GM19397 (cell line): ENCODE measurements around the gene PLA2G7.
"Not testable (repeated sequence)": the region's sequence is repeated elsewhere in the genome, so short reads cannot be mapped to it uniquely, and the experiment has no call there.

ENCODE experiments used
- ATAC-seq: cut with Tn5 transposase; IDR thresholded peaks from one replicate; pipeline ENCODE4 v1.9.1; 2021; ENCODE audit warnings: mild to moderate bottlenecking, moderate library complexity; ENCODE audit not compliant: unreplicated experiment

Gene PLA2G7

GRCh38 chr6:46749731-46750130 is 14.6 kb upstream of the PLA2G7 start:
- ATAC-seq: no peak

- ATAC-seq: no peak
Measured at GRCh38 chr6:46748940-46749503, 13.8 kb upstream of the PLA2G7 start.

- ATAC-seq: no peak
Measured at GRCh38 chr6:46746696-46747095, 11.5 kb upstream of the PLA2G7 start, which contains the start of gene ANKRD66. Gene ANKRD66 (plus strand): TSS chr6:46746933. CDS start chr6:46751949, 5,016 bp downstream.

DNA sequence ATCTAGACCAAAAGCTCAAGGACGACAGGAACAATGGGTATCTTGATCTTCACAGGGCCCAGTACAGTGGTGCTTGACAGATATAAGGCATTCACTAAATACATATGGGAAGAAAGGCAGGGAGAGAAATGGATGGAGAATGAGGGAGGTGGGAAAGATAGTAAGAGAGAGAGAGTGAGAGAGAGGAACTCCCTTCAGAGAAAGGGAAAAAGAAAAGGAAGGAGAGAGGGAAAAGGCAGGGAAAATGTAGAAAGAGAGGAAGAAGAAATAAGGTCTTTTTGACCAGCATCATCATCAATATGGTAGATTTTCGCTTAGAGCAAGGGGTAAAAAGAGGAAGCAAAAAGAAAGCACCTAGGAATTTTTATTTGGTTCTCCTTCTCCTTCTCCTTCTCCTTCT is 10.8 kb upstream of the PLA2G7 start:
- ATAC-seq: no peak

GRCh38 chr6:46744159-46744725 is 9.1 kb upstream of the PLA2G7 start:
- ATAC-seq: not testable (repeated sequence)

DNA sequence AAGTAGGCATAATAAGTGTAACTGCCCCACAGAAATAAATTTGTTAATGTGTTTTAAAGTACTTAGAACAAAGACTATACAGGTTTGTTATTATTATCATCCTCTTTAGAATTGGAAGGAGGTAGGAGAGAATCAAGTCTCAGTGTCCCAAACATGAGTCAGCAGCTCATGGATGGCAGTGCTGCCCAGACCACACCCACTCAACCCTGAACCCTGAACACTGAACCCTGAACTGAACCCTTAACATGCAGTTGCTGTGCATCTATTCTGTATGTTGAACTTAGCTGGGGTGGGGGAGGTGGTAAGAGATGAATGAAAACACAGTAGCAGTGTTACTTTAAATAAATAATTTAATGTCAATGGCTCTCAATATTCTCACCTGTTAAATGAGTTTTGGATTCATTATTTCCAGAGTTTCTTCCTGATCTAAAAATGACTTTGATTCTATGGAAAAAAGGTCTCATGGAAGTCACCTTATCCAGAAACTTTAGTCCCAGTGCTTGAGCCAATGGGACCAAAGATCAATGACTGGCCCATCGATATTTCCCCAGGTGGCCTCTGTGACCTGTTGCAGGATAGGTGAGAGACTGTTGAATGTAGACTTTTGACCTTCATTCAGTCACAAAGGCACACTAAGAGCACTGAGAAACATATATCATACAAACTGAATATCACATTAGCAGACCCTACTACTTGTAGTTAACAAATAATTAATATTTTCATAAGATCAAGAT is 8.4 kb upstream of the PLA2G7 start:
- ATAC-seq: no peak

DNA sequence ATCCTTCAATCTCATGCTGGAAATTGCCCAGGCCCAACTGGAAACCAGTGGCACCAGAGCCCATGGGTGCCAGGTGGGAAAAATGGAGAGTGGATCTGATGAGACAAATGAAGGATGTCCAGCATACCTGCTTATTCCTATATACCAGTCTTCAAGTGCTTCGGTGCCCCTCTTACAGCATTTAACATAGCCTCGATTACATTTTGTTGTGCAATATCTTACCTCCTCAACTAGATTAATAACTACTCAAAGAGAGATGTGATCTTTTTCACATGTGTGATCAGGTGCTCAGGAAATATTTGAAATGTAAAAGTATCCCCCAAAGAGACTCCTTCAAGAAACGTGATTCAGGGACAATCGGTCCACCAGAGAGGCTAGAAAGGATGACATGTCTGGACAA is 6.7 kb upstream of the PLA2G7 start:
- ATAC-seq: no peak

DNA sequence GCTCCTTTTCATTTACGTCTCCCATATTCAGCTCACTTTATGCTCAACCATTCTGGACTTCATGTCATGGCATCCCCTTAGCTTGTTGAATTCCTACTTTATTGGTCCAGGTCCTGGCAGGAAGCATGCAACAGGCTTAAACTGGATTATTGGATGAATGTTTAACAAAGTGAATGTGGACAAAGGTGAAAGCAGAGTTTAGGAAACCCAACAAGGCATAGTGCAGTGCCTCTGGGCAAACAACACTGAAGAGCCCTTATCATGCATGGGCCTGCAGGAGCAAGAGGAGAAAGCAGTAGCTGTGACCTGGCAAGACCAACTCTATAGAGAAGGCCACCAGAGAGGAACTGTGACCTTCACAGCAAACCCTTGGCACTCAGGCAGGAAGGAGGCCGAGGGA is 6.3 kb upstream of the PLA2G7 start:
- no peak for ATAC-seq

DNA sequence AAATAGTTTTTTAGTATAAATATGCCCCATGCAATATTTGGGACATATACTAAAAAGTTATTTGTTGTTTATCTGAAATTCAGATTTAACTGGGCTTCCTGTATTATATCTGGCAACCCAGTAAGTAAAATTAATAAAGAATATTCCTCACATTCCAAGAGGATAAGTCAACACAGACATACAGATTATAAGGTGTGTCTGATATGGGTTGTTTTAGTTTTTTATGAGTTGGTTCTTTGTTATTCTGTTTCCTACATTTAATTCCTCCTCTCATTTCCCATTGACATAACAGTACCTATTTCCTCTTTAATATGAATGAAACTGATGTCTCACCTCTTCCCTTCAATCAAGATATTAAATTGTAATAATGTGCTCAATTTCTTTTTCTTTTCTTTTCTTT is 1.7 kb upstream of the PLA2G7 start:
- ATAC-seq: no peak

- ATAC-seq: no peak
Measured at GRCh38 chr6:46735720-46736031, 501 bp upstream of the PLA2G7 start.

DNA sequence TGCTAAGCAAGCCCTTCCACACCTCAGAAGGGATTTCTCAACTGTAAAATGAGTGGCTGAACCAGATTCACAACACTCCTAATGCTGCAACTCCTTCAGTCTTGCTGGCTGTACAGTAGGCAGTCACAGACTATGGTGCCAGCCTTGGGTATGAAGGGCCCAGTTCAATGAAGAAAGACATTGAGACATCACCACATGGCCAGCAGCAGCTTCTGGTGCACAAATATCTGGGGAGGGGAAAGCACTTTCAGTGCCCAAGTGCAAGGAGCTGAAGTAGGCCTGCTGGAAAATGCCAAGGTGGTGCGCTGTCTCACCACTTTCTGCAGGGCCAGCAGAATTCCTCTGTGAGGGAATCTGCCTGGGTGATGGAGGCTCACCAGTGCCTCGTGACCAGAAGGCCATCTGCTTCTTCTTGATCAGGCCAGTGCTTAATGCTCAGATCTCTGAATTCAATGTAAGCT is 1.8 kb downstream of the PLA2G7 start:
- no peak for ATAC-seq

DNA sequence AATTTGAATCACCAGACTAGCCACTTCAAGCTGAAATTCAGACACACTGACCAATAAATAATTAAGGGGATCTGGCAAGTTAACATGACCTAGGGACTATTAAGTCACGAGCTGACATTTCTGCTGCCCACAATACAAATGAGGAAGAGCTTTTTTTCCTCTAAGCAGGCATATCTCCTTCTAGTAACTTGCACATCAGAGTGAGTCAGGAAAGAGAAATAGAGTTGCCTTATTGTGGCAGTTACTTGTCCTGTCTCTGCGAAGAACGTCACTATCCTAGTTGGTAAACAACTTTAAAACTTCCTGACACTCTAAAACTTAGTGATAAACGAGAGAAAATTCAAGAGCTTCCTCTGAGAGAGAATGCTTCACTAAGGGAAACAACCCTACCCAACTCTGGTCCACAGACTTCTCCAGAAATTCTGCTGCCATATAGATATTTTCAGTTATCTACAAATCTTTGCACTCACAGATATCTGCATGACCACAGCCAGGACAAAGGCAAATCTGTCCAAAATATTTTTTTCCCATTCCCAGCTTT is 4.2 kb downstream of the PLA2G7 start:
- no peak for ATAC-seq

GRCh38 chr6:46729787-46730326 is 5.3 kb downstream of the PLA2G7 start:
- no peak for ATAC-seq

DNA sequence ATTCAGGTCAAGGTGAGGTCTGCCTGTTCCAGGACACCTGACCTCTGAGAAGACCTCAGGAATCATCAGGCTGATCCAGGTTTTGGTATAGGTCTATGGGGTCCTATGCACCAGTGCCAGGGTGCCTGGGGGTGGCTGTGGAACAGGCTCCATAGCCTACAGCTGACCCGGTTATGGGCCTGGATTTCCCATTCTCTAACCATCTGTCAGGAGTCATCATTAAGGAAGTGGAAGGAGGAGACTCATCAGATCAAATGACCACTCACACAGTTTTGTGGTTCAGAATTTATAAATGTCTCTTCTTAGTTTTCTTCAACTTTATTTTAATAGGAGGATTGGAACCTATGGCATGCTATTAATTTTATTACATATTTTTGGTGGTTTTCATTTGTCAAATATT is 14.8 kb downstream of the PLA2G7 start:
- ATAC-seq: no peak

DNA sequence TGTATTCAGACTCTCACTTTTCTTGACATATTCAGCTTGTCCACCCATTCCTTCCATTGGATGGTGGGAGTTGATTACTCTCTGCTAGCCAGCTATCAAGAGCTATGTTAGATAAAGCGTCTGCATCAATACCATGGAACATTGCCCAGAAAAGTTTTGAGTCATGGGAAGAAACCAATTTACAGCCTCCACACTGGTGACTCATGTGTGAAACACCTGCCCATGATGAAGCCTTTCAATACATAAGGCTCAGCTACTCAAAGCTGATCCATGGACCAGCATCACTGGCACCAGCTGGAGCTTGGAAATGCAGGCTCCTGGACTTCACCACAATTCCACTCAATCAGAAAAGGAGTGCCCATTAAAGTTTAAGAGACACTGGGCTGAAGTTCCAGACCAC is 16.1 kb downstream of the PLA2G7 start:
- ATAC-seq: no peak

GRCh38 chr6:46715141-46715540 is 20.0 kb downstream of the PLA2G7 start:
- no peak for ATAC-seq

- ATAC-seq: no peak
Measured at GRCh38 chr6:46711491-46711890, 23.7 kb downstream of the PLA2G7 start.

- ATAC-seq: no peak
Measured at GRCh38 chr6:46706464-46706863, 28.7 kb downstream of the PLA2G7 start.

GRCh38 chr6:46704562-46704961 is 30.6 kb downstream of the PLA2G7 start:
- ATAC-seq: no peak

- no peak for ATAC-seq
Measured at GRCh38 chr6:46699970-46700369, 35.2 kb downstream of the PLA2G7 start.

GRCh38 chr6:46690911-46691451 is 44.2 kb downstream of the PLA2G7 start:
- ATAC-seq: no peak
